ENCODE data around the gene UFC1. TPM values are rescaled to one million over a fixed set of nuclear protein-coding genes. Genes with fewer than 3 reads are reported as not detected.
A peak's percentile ranks its signal among the peaks of the same experiment; 100 is the strongest.

The UFC1 gene
- polyA plus RNA-seq, 5 donors = 147 to 175 (median 155) TPM

DNA sequence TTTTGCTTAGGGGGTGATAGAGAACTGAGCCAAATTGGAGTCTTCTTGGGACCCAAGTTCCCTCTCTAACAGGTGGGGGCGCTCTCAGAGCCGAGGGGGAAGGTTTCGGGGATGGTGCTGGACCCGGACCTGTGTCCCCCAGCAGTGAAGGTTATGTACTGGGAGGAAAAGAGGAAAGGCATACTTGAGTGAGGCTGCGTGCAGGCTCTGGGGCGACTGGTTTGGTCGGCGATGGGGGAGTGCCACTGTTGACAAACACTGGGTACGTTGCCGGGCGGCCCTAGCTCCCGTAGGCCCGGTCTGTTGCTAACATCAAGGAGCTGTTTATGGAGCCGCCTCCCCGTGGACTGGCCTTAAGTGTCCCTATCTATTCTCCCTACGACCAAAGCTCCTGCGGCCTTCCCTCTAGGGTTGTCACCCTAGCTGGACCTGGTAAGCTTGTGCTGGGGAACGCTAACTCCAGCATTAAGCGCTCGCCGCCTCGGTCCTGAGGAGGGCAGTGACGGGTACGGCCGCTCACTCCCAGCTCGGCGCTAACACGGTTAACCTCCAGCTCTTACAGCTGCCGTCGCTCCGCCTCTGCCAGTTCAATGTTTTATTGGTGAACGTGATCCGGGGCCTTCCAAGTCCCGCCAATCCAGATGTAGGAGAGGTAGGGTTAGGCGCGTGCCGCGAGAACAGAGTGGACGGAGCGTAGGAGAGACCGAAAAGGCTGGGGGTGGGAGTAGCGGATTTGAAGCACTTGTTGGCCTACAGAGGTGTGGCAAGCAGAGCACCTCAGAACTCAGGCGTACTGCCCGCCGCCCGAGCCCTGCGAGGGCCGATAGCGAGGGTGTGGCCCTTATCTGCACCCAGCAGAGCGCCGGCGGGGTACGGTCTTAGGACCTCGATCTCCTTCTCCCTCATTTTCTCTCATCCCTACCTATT is 12.2 kb downstream of the UFC1 start, which contains the start of gene PPOX:
Gene PPOX (plus strand): TSS at position 685 of the 927 bp plus-strand sequence. CDS start 422 bp downstream, outside the sequence.
- peak; percentile 96 to 97 for DNase-seq

DNA sequence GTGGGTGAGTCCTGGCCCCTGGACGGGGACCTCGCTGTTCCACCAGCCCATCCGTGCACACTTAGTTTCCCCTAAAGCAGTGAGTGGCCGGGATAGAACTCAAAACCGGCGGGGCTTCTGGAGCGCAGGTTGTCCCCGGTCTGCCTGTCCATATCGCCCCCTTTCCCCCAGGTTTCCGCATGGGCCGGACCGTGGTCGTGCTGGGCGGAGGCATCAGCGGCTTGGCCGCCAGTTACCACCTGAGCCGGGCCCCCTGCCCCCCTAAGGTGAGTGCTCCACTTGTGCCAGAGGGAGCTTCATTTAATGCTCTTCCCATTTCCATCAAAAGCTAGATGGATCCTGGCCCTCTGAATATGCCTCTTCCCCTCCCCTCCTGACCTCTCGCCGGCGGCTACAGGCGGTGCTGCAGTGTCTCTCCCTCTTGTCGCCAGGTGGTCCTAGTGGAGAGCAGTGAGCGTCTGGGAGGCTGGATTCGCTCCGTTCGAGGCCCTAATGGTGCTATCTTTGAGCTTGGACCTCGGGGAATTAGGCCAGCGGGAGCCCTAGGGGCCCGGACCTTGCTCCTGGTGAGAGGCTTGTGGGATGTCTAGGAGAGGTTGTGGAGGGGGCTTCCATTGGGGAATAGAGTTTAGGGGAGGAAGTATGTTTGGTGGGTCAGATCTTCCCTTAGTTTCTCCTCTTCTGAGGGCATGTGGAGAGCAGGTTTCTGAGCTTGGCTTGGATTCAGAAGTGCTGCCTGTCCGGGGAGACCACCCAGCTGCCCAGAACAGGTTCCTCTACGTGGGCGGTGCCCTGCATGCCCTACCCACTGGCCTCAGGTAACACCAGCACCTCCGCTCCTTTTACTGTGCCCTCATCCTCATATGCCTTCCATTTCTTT is 13.1 kb downstream of the UFC1 start:
- no peak for DNase-seq

DNA sequence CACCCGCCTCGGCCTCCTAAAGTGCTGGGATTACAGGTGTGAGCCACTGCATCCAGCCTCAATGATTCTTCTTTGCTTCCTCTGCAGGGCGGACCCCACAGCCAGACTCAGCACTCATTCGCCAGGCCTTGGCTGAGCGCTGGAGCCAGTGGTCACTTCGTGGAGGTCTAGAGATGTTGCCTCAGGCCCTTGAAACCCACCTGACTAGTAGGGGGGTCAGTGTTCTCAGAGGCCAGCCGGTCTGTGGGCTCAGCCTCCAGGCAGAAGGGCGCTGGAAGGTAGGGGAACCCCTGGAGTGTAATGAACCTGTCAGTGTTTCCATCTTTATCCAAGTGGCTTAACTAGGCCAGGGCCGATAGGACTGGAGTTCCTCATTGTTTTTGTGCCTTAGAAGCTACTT is 15.1 kb downstream of the UFC1 start:
- no peak for DNase-seq

DNA sequence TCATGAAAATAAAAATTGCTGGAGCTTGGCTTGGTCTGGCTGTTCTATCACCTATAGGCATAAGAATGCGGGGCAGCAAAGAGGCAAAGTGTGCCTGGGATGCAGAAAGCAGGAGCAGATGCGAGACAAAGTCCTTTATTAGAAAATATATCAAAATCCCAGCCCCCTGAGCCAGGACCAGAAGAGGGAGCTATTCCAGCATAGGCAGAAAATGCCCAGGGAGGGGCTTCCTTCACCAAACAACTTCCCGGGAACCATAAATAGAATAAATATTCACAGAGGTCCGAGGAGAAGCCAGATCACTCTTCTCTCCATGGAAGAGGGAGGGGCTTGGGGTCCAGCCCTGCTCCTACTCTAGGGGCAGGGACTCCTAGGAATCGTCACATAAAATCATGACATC is 17.4 kb downstream of the UFC1 start:
- no peak for DNase-seq

DNA sequence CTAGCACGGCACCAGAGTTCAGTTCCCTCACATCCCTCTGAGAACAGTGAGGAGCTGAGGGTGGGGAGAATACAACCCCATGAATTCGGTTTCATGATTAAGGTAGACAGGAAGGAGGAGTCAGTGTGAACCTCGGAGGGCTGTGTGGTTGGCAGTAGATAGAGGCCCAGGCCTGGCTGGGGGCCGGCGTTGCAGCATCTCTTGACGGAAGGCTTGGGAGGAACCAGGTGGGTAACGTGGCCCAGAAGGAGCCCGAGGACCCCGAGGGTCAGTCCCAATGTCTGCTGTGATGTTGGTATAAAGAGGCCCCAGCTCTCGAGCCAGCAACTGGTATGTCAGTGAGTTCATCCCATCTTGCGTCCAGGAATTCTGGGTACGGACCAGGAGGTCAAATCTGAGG is 17.9 kb downstream of the UFC1 start:
- DNase-seq = no peak

DNA sequence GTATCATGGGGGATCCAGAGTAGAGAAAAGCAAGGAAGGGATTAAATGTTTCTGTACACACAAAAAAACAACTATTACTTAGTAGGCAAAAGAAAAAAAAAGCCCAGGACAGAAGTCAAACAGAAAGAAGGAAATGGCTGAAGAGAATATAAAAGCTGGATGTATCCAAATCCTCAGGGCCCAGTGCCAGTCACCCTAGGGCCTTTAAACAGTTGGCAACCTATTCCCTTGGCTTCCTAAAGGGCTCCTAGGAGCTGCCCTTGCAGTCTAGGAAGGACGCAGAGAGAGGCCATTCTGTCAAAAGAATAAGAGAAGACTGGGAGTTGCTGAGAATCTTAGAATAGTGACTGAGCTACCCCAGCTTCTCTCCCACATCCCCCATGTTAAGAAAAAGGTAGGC is 18.6 kb downstream of the UFC1 start:
- no peak for DNase-seq

DNA sequence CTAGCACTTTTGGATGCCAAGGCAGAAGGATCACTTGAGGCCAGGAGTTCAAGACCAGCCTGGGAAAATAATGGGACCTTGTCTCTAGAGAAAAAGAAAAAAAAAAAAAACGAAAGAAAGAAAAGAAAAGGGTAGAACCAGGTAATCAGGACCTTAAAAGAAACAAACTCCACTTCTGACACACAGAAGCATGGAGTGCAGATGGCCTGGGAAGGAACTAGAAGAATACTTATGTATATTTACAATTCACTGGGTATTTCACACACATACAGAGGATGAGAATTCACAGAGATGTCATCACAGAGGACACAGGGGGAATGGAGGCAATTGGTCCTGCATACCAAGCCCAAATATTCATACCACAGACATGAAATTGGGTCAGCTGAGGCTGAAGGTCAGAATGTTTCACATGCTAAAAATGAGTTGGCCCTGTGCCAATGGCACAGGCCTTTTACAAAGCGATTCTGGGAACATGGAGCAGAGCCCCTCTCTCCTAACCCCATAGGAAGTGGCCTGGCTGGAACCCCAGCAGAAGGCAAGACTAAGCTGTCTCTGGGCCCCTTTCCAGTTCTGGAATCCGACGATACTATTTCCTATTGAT is 19.1 kb downstream of the UFC1 start:
- DNase-seq = no peak

DNA sequence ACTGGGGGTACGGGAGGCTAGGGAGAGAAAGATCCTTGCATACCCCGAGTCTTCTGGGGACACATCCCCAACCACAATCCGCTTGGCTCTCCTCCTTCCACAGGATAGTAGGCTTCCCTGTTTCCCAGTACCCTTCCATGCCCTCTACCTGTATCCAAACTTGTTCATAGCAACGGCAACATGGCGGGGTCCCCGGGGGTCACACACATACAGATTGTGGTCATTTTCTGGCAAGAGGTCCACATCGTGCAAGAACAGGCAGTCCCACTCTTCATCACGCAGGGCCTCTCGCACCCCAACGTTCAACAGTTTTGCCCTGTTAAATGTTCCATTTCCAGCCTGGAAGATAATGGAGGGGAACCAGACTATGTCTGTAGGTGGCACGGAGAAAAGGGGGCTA is 19.9 kb downstream of the UFC1 start:
- DNase-seq = no peak

DNA sequence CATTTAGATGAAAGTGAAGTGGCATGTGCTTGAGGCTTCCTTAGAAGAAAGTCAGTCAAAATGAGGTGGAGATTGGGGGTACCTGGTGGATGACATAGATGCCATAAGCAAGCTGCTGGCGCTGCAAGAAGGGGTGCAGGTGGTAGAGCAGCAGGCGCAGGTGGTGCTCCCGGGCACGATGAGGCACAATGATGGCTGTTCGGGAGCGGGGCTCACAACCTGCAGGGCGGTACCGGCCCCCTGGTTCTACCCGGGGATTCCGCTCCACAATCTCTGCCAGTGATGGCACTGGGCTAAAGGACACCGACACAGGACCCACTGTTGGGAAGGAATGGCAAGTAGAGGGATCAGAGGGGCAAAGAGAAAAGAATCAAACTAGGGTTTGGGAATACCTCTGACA is 21.1 kb downstream of the UFC1 start:
- no peak for DNase-seq

DNA sequence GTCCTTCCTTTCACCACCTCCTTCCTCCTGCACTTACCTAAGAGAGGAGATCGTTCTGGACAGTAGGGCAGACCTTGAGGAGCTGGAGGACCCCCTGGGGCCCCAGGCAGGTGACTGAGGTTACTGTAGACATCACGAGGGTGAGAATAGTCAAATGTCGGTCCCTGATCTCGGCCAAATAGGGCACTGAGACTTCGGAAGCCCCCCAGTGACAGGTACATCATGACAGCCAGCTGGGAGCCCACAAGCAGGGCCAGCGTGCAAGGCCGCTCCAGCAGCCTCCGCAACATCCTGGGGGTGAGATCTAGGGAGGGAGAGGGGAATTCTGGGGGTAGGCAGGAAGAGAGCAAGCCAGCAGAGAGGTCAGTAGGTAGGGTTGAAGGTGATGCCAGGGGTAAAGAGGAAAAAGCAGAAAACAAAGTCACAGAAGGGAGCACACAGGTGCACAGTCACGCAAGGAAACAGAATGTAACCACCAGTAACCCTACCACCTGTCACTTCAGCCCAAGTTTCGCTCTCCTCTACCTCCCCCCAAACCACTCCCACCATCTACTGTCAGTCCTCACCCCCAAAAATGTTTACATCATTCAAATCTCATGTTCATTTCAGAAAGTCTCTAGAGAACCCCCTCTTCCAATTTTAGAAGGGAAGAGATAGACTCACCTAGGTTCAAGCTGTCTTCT is 22.1 kb downstream of the UFC1 start:
- no peak for DNase-seq

DNA sequence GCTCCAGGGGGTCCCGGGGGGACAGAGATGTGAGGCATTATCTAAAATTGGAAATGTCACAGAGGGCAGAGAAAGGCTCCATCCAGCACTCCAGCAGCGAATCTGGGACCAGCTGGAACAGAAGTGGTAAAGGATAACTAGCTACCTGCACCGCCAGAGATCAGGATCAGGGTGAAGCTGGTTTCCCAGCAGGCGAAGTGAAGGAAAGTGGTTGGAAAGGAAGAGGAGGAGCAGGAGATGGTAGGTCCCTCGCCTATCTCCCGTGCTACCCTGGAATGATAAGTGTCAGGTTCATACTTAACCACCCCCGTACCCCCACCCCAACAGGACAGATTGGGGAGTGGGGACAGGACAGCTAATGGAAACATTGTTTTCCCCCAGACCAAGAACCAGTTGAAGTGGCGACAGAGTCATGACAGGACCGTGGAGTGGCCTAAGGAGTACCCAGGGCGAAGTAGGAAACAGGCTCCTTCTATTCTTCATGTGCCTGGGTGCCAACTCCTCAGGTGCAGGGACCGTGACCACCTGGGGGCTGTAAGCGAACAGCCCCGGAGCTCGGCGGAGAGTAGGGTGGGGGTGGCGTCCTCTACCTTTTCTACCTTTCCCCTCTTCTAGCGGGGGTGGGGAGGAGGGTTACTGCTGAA is 22.8 kb downstream of the UFC1 start:
- no peak for DNase-seq

DNA sequence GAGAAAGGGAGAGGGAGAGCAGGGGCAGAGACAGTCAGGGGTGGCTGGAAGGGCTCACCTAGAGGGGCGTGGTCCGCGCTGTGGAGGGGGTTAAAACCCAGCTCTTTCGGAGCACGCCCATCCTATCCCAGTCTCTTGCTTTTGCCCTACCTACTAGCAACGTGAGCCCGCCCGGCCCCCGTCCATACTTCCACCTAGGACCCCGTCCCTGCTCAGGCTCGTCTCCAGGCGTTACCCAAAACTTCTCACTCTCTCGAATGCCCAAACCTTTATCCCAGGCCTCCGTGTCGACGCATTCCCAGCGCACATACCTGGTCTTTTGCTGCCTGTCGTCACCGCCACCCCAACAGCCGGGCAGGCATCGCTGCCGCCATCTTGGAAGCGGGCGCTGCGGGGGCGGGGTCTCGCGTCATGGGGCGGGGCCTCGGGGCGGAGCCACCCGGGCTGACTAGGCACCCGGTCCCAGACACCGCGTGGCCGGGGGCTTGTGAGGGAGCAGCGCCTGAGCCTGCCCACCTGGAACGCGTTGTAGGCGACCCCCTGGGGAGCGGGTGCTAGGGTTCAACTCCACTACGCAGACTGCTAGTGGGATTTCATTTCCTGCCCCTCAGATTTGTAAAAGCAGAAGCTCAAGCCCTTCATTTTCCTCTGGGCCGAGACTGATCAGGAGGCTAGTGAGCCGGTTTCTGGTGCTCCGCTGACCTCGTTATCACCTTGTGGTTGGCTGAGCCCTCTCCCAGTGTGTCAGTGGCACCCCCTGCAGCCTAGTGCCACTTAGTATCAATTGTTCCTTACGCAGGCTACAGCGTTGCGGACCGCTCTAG is 23.5 kb downstream of the UFC1 start, which contains the start of gene B4GALT3:
Gene B4GALT3 (minus strand): TSS at position 396 of the 824 bp plus-strand sequence. CDS start 1,447 bp downstream, outside the sequence.
- peak; percentile 84 to 87 for DNase-seq

DNA sequence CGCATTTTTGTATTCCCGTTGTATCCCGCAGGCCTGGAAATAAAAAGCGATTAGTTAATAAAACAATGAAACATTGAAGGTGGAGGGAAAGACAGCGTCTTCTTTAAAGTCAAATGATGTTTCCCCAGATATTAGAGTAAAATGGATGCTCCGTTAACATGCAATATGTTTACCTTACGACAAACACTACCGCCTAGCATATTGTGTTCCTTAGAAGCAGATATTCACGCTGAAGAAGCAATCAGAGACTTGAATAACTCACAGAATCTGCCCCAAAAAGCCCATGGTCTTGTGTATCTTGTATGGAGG is 24.1 kb downstream of the UFC1 start:
- no peak for DNase-seq

DNA sequence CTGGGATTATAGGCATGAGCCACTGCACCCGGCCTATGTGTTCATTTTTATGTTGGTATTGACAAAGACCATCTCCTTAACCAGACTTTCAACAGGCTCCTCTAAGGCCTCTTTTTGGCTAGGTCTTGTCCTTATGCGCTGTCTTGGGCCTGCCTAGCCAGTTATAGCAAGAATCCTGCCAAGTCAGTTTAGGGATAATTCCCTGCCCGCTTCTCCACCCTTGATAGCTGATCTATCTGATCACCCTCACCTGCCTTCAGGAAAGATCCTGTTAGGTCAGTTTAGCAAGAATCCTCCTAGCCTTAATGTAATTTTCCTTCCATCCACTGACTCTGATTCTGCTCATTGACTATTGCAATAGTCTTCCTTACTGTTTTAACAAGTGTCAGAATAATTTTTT is 25.9 kb downstream of the UFC1 start:
- no peak for DNase-seq

DNA sequence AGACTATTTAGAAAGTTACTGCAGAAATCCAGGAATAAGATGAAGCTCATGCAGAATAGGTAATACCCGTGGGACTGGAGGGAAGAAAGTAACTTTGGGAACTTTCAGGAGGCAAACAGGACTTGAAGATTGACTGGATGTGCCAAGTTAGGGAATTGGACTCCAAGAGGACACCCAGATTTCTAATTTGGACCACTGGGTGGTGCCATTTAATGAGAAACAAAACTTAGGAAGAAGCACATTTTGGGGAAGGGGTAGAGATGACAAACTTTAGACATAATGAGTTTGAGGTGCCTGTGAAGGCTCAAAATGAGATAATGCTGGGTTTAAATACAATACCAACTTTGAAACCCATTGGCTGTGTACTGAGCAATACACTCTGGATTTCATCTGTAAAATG is 26.9 kb downstream of the UFC1 start:
- no peak for DNase-seq

DNA sequence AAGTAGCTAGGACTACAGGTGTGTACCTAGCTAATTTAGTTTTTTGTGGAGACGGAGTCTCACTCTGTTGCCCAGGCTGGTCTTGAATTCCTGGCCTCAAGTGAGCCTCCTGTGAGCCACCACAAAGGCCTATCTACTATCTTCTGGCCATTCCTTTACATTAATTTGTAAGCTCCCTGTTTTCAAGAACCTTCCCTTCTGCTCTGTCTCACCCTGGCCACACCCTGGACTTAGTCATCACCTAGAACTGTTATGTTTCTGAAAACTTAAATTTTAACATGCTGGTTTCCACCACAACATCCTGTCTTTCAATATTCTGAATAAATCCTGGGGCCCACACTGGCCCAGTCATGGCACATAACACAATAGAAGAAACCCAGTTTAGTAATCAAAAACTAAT is 28.4 kb downstream of the UFC1 start:
- no peak for DNase-seq

DNA sequence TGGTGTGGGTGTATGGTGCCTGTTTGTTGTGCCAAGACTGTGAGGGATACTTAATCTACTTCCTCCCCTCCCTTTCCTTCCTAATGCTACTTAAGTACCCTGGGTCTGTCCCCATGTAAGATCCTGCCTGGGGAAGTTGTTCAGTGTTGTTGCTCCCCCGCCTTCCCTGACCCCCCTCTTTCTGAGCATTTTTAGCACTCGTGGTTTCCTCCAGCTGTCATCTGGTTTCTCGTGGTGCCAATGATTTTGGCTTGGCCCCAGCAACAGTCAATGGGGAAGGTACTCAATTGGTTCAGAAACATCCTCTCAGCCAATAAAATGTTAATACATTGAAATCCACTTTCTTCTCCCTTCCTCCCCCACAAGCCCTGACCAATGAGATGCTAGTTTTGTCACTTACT is 31.5 kb downstream of the UFC1 start:
- DNase-seq = peak; percentile 78 to 79

DNA sequence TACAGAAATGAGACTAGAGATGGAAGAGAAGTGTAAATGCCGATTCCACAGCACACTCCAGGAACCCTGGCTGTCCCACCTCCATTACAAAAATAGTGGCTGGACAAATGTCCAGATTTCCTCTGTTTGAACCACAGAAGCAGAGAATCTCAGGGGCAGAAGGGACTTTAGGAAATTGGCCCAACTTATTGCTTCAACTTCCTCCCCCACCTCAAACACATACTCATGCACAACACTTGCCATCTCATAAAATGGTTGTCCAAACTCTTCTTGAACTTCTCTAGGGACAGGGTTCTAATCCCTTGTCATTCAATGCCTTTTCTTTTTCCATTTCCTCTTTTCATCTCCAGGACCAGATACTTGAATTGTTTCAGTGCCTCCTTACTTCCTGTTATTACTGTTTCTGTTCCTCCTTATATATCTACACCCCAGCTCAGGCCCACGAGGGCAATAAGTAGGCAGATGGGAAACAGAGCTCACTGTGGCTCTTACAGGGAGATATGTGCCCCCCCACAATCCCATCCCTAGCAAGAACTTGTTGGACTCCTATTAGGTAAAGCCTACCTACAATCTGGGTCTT is 32.0 kb downstream of the UFC1 start:
- no peak for DNase-seq

DNA sequence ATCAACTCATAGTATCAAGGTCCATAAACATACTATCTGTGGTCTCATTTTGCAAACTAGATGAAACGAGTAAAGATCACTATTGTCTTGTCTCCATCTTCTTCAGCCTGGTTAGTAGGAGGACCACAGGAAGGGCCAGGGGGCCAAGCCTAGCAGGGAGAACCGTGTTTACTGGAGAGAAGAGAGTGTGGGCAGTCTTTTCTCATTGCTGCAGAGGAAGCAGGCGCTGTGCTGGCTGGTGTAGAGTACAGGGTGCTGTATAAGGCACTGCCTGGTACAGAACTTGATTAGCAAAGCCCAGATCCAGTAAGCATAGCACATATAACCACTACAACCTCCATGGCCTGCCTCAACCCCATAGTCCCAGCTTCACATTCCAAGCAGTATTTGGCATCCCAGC is 33.5 kb downstream of the UFC1 start:
- DNase-seq = no peak

DNA sequence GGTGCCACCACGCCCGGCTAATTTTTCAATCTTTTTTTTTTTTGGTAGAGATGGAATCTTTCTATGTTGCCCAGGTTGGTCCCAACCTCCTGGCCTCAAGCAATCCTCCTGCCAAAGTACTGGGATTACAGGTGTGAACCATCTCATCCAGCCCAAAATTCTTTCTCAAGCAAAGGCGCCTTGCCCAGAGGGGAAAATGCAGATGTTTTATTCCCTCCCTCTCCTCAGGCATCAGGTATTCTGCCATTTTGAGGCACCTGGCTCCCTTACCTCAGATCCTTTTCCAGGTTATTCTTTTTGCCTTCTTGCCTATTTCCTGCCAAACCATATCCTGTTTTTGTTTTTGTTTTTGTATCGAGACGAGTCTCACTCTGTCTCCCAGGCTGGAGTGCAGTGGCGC is 34.6 kb downstream of the UFC1 start:
- DNase-seq = no peak

Measured in right lung (tissue), 5 donors.